K562 (cell line): ENCODE measurements around the gene CDC42EP5. TPM values are rescaled to one million over a fixed set of nuclear protein-coding genes. Genes with fewer than 3 reads are reported as not detected.
A peak's percentile ranks its signal among the peaks of the same experiment; 100 is the strongest.

Source experiments
- ATF6 ChIP-seq: sonication (generic); formaldehyde crosslinking; IDR thresholded peaks from 2 replicates; pipeline ENCODE4 v1.4.0; 2020; ENCODE audit warnings: mild to moderate bottlenecking, missing genetic modification reagents
- CBFA2T2 ChIP-seq: fragments of 450-650 bp; conservative IDR thresholded peaks from 2 replicates; pipeline ENCODE4 v1.6.1; 2017; ENCODE audit warnings: mild to moderate bottlenecking
- CHD1 ChIP-seq: fragments of 200-600 bp; sonication (generic); IDR thresholded peaks from one replicate; pipeline ENCODE4 v1.6.1; 2012; ENCODE audit warnings: mild to moderate bottlenecking, moderate library complexity, low read length, inconsistent platforms
- E2F6 ChIP-seq, 2 experiments: IDR thresholded peaks; 2 replicates each; pipeline ENCODE4 v1.6.1; 2011; ENCODE audit warnings: borderline replicate concordance in 1 of 2, control low read depth in 1 of 2, low read depth in 1 of 2, low read length in 1 of 2, mild to moderate bottlenecking in 1 of 2, mixed read lengths in 1 of 2, moderate library complexity in 1 of 2; ENCODE audit not compliant: insufficient read depth in 1 of 2, insufficient read length in 1 of 2, poor library complexity in 1 of 2, severe bottlenecking in 1 of 2; ENCODE audit errors: extremely low read depth in 1 of 2
- E4F1 ChIP-seq: fragments of 250-450 bp; sonication (Bioruptor Pico); IDR thresholded peaks from 2 replicates; pipeline ENCODE4 v1.5.0; 2021; ENCODE audit warnings: mild to moderate bottlenecking, borderline replicate concordance
- FOXA1 ChIP-seq: fragments of 450-650 bp; IDR thresholded peaks from 2 replicates; pipeline ENCODE4 v1.6.1; 2016; ENCODE audit warnings: mild to moderate bottlenecking, borderline replicate concordance
- HCFC1 ChIP-seq: IDR thresholded peaks from 2 replicates; pipeline ENCODE4 v1.6.1; 2012; ENCODE audit warnings: low read depth, low read length, improper control_type of control experiment
- KDM2B ChIP-seq: fragments of 250-450 bp; sonication (Bioruptor Pico); IDR thresholded peaks from 2 replicates; pipeline ENCODE4 v1.8.0; 2021; ENCODE audit warnings: mild to moderate bottlenecking, moderate library complexity
- NCOA2 ChIP-seq, 2 experiments: fragments of 450-650 bp; IDR thresholded peaks; 2 replicates each; pipeline ENCODE4 v1.6.1; 2018; ENCODE audit warnings: mild to moderate bottlenecking in 2 of 2, moderate library complexity in 1 of 2; ENCODE audit not compliant: partially characterized antibody in 2 of 2
- STAT5A ChIP-seq: IDR thresholded peaks from 2 replicates; pipeline ENCODE4 v1.6.1; 2012; ENCODE audit warnings: low read length, inconsistent platforms, borderline replicate concordance
- USF1 ChIP-seq: sonication (generic); formaldehyde crosslinking; IDR thresholded peaks from 2 replicates; pipeline ENCODE4 v1.9.0; 2022; ENCODE audit warnings: mild to moderate bottlenecking, missing genetic modification reagents
- ZBTB11 ChIP-seq, 3 experiments: fragments of 200-800 bp in 1 of 3; fragments of 250-450 bp in 1 of 3; fragments of 450-650 bp in 1 of 3; sonication (Bioruptor Pico) in 1 of 3; sonication (Bioruptor generic) in 1 of 3; formaldehyde crosslinking in 1 of 3; IDR thresholded peaks; 2 replicates each; pipeline versions ENCODE4 v1.6.1 to v1.8.0; 2016 to 2022; ENCODE audit warnings: mild to moderate bottlenecking in 2 of 3, missing genetic modification characterization in 2 of 3, missing compliant biosample characterization in 1 of 3, moderate library complexity in 1 of 3
- ZBTB34 ChIP-seq: fragments of 250-450 bp; sonication (Bioruptor Pico); IDR thresholded peaks from 2 replicates; pipeline ENCODE4 v1.8.0; 2021; ENCODE audit warnings: mild to moderate bottlenecking, moderate library complexity
- ZNF431 ChIP-seq: sonication (generic); formaldehyde crosslinking; IDR thresholded peaks from 2 replicates; pipeline ENCODE4 v1.8.0; 2022; ENCODE audit warnings: mild to moderate bottlenecking, missing genetic modification reagents
- ZNF785 ChIP-seq: fragments of 250-450 bp; sonication (Bioruptor Pico); IDR thresholded peaks from 2 replicates; pipeline ENCODE4 v1.4.0; 2020; ENCODE audit warnings: mild to moderate bottlenecking
- polyA plus RNA-seq, 8 experiments: library from polyadenylated mRNA; depleted of rRNA in 4 of 8; stranded (reverse) in 5 of 8; unstranded in 3 of 8; fragments of >200 nt; fragmentation: Nextera tagmentation in 2 of 8; fragmentation: Illumina TruSeq in 1 of 8; extraction: Ambion mirVana in 2 of 8; extraction: Trizol in 1 of 8; gene quantifications; 2 replicates each; pipeline versions ENCODE4 v1.2.1 to v1.2.3, GENCODE V29; 2011 to 2014; ENCODE audit warnings: inconsistent platforms in 1 of 8, missing spikeins in 1 of 8
- total RNA-seq, 7 experiments: library from RNA; depleted of rRNA in 6 of 7; stranded (reverse); fragments of >200 nt in 6 of 7; fragmentation: Illumina TruSeq in 2 of 7; extraction: Trizol in 2 of 7; gene quantifications; 2 replicates each; pipeline versions ENCODE4 v1.2.1 to v1.2.3, GENCODE V29; 2011 to 2021; ENCODE audit warnings: low replicate concordance in 1 of 7

CDC42EP5 gene
- total and polyA plus RNA-seq, 9 of the 15 experiments (the other 6 are each of a cell fraction or from before 2014, with no cell fraction given): 0.15 to 0.38 TPM; not detected in 7

- TF ChIP-seq ATF6 (CRISPR knock-in tag) (0 out of 2 replicates have a peak, but pooled peaks have one; percentile 24), ZBTB34 (no peak), CHD1 (peak; percentile 9), CBFA2T2 (no peak), FOXA1 (no peak), ZNF785 (CRISPR knock-in tag) (no peak), STAT5A (no peak), NCOA2 (IDR thresholded peaks at IDR 0.05; ENCODE audit: partially characterized antibody in 2 of 2) (no peak), HCFC1 (no peak), USF1 (CRISPR knock-in tag) (peak; percentile 39; the same call in 1 of the 2 replicates), E2F6 (IDR thresholded peaks at IDR 0.05; ENCODE audit: borderline replicate concordance in 1 of 2, extremely low read depth in 1 of 2, insufficient read depth in 1 of 2, insufficient read length in 1 of 2, low read depth in 1 of 2, low read length in 1 of 2, poor library complexity in 1 of 2, severe bottlenecking in 1 of 2) (peak; percentile 73 to 86), E4F1 (CRISPR knock-in tag) (no peak), ZNF431 (peak; percentile 10), KDM2B (0 out of 2 replicates have a peak, but pooled peaks have one; percentile 44), ZBTB11 (CRISPR knock-in tag; IDR thresholded peaks at IDR 0.05) (0 out of 6 replicates have a peak, but pooled peaks of 1 of the 3 experiments have one; percentile 27)
Observed at GRCh38 chr19:54463531-54464043, 9.5 kb downstream of the CDC42EP5 start, which contains the start of gene LENG9 (continued).
